T-cell (primary cell): ENCODE results near the gene TCF12. TPM values are rescaled to one million over a fixed set of nuclear protein-coding genes. Genes with fewer than 3 reads are reported as not detected.
A peak's percentile ranks its signal among the peaks of the same experiment; 100 is the strongest.

Source experiments
- ATAC-seq, 4 experiments: fragments of 200-7000 bp in 3 of 4; fragments of 150-1000 bp in 1 of 4; cut with Tn5 transposase; replicated peaks in 1 of 4; 1 replicate in 3 of 4; 2 replicates in 1 of 4; pipeline ENCODE4 v1.10.0; 2021; ENCODE audit warnings: moderate library complexity in 3 of 4, mild to moderate bottlenecking in 2 of 4, moderate number of reproducible peaks in 1 of 4
- CTCF ChIA-PET, 2 donors: fragments of 300-600 bp; sonication (Branson Sonifier 250); formaldehyde crosslinking; loops; one replicate each; lab custom pipeline; 2022; ENCODE audit warnings: antibody characterized with exemption in 2 of 2; lab: Charles Lee
- POLR2A ChIA-PET, 2 donors: fragments of 300-600 bp; sonication (Branson Sonifier 250); formaldehyde crosslinking; loops; one replicate each; lab custom pipeline; 2022; ENCODE audit warnings: antibody characterized with exemption in 2 of 2; lab: Charles Lee
- DNase-seq, 35 experiments: peaks; one replicate each; pipeline versions ENCODE4 v3.0.0 to v3.0.0-alpha.2; 2013 to 2023
- H3K27ac ChIP-seq: one replicate; pipeline ENCODE4 v1.5.1; 2013; ENCODE audit warnings: low read length
- H3K27me3 ChIP-seq, 2 experiments: replicated peaks in 1 of 2; 1 replicate in 1 of 2; 2 replicates in 1 of 2; pipeline versions ENCODE4 v1.6.1 to v1.7.0; 2013; ENCODE audit warnings: low read length in 1 of 2, mixed read lengths in 1 of 2; ENCODE audit not compliant: control insufficient read depth in 2 of 2, insufficient read depth in 2 of 2; ENCODE audit errors: extremely low read depth in 1 of 2
- H3K36me3 ChIP-seq, 2 donors: 1 replicate in 1 of 2; 2 replicates in 1 of 2; pipeline versions ENCODE4 v1.6.1 to v1.7.0; 2013; ENCODE audit warnings: low read length in 1 of 2; ENCODE audit not compliant: control insufficient read depth in 2 of 2, insufficient read depth in 1 of 2; ENCODE audit errors: extremely low read depth in 1 of 2
- H3K4me1 ChIP-seq, 2 experiments: 1 replicate in 1 of 2; 2 replicates in 1 of 2; pipeline versions ENCODE4 v1.6.1 to v1.7.0; 2013; ENCODE audit warnings: low read length in 2 of 2, mixed read lengths in 1 of 2; ENCODE audit not compliant: insufficient read depth in 2 of 2, control insufficient read depth in 1 of 2; ENCODE audit errors: extremely low read depth in 1 of 2
- H3K4me3 ChIP-seq, 2 donors: 1 replicate in 1 of 2; 2 replicates in 1 of 2; pipeline versions ENCODE4 v1.5.1 to v1.7.0; 2013; ENCODE audit warnings: mild to moderate bottlenecking in 2 of 2, low read length in 1 of 2, moderate library complexity in 1 of 2; ENCODE audit not compliant: control insufficient read depth in 1 of 2; ENCODE audit errors: extremely low read depth in 1 of 2
- H3K9me3 ChIP-seq: 2 replicates; pipeline ENCODE4 v1.7.0; 2013
- H3K27ac Mint-ChIP-seq, 2 donors: one replicate each; pipeline ENCODE4 v1.8.0; 2020 to 2021; ENCODE audit warnings: mild to moderate bottlenecking in 2 of 2, mixed read lengths in 2 of 2
- H3K27me3 Mint-ChIP-seq, 2 donors: one replicate each; pipeline ENCODE4 v1.8.0; 2021 to 2022; ENCODE audit warnings: mixed read lengths in 2 of 2
- H3K36me3 Mint-ChIP-seq: one replicate; pipeline ENCODE4 v1.8.0; 2021; ENCODE audit warnings: mixed read lengths
- H3K4me1 Mint-ChIP-seq, 3 donors: one replicate each; pipeline ENCODE4 v1.8.0; 2020 to 2022; ENCODE audit warnings: mixed read lengths in 3 of 3, mild to moderate bottlenecking in 1 of 3
- H3K4me3 Mint-ChIP-seq, 3 donors: one replicate each; pipeline ENCODE4 v1.8.0; 2020 to 2022; ENCODE audit warnings: mild to moderate bottlenecking in 3 of 3, mixed read lengths in 3 of 3, moderate library complexity in 3 of 3
- H3K9me3 Mint-ChIP-seq, 3 donors: one replicate each; pipeline ENCODE4 v1.8.0; 2020 to 2022; ENCODE audit warnings: mixed read lengths in 3 of 3
- WGBS: methylation state at CpG from one replicate; pipeline ENCODE4 v1.1.5; 2013; ENCODE audit warnings: missing lambda C conversion rate; ENCODE audit not compliant: insufficient coverage; 5-methylcytosine and 5-hydroxymethylcytosine counted together
- total RNA-seq, 35 experiments: library from RNA in 6 of 35; stranded (reverse) in 6 of 35; fragments of 120-200 nt in 1 of 35; gene quantifications; one replicate each; pipeline versions ENCODE4 v1.2.1 to v1.2.4 and lab custom pipeline; 2013 to 2026

TCF12 gene
- total RNA-seq, 5 donors from 2014 or later (not counting 1 experiment from before 2014, with no cell fraction given) = 68.0 to 94.3 (median 83.0) TPM

- peaks cover 0 to 5% of the 10 kb centered on the region in 2 experiments for H3K27me3 ChIP-seq
- Mint-ChIP-seq H3K4me1 (peaks cover 0 to 7% (median 0%) of the 10 kb centered on the region in 3 donors), H3K27ac (no peak overlapping the region), H3K9me3 (no peaks in the 10 kb centered on the region), H3K4me3 (no peak overlapping the region), H3K36me3 (no peaks in the 10 kb centered on the region), H3K27me3 (peaks cover 0 to 10% of the 10 kb centered on the region in 2 donors)
- no peaks in the 10 kb centered on the region for H3K9me3 ChIP-seq
- H3K36me3 ChIP-seq = no peaks in the 10 kb centered on the region
- 91% methylated on average over 1 of the region's 3 CpGs for WGBS
- no peak overlapping the region for H3K4me3 ChIP-seq
- no peaks in the 10 kb centered on the region for H3K4me1 ChIP-seq
- DNase-seq (no peak), ATAC-seq (no peak)
- POLR2A ChIA-PET = no interaction called here
- no peak overlapping the region for H3K27ac ChIP-seq
- CTCF ChIA-PET = no interaction called here
Observed at GRCh38 chr15:57321485-57321884, 403.0 kb downstream of the TCF12 start.

DNA sequence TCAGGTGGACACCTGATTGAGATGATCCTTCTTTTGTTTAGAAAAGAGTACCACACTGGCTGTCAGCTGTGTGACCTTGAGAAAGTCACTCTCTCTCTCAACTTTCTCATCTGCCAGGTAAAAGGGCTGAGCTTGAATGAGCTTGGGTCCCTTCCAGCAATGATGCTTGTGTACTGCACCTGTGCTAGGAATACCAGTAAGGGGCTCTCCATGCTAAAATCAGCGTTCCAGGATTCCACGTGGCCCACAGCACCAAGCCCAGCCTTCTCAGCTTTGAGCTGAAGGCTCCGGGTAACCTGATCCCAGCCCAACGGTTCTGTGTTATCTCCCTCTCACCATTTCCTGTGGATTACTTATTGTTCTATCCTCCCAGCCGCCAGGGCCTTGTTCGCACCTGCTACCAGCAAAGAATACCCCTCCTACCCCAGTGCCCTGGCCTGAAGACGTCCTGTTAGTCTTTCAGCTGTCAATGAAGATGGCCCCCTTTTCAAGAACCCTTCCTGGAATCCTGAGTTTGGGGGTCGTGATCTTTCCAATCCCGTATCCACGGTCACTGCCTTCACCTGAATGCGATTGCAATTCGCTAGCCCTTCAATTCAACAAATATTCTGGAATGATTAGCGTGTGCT, 403.6 kb downstream of the TCF12 start:
- H3K9me3 Mint-ChIP-seq = no peaks in the 10 kb centered on the region
- peaks cover 0 to 10% of the 10 kb centered on the region in 2 donors for H3K27me3 Mint-ChIP-seq
- ATAC-seq (no peak), DNase-seq (no peak)
- CTCF ChIA-PET = no interaction called here
- no peak overlapping the region for H3K4me3 Mint-ChIP-seq
- no peak overlapping the region for H3K27ac Mint-ChIP-seq
- no peak overlapping the region for H3K4me3 ChIP-seq
- no peaks in the 10 kb centered on the region for H3K4me1 ChIP-seq
- H3K27ac ChIP-seq = no peak overlapping the region
- no peaks in the 10 kb centered on the region for H3K36me3 ChIP-seq
- POLR2A ChIA-PET = no interaction called here
- 30% methylated on average over 6 of the region's 13 CpGs for WGBS
- H3K27me3 ChIP-seq = peaks cover 0 to 9% of the 10 kb centered on the region in 2 experiments
- H3K9me3 ChIP-seq = no peaks in the 10 kb centered on the region
- H3K4me1 Mint-ChIP-seq = peaks cover 0 to 7% (median 0%) of the 10 kb centered on the region in 3 donors
- no peaks in the 10 kb centered on the region for H3K36me3 Mint-ChIP-seq

GRCh38 chr15:57322602-57323250, 404.3 kb downstream of the TCF12 start:
- POLR2A ChIA-PET = no interaction called here
- CTCF ChIA-PET = interaction anchor here in 1 of 2 donors (0.6 kb wide), 1 partner anchor 12 kb away, joined by 3 read pairs; no protein-coding TSS in a partner anchor

DNA sequence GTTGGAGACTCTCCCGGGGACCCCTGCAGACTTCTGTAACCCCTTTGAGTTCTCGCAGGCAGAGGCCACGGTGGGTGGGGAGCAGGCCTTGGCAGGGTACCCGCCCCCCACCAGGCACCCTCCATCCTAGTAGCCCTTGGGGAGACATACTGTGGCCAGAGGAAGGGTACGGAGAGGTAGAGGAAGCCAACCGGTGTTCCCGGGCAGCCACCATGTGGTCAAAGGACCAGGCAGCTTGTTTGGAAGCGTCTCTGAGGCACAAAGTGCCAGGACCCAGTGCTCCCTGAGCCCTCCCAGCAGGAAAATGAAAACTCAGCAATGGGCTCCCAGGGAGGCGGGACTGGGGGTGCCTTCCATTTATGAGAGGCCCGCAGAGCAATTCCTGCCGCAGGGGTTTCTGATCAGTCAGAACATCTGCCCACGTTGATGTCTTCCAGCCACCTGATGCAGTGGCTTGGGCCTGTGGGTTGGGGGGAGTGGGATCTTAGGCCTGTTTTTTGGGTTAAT, 404.9 kb downstream of the TCF12 start:
- DNase-seq = no peak
- Histone ChIP-seq H3K4me3 (no peak overlapping the region), H3K27me3 (peaks cover 0 to 10% of the 10 kb centered on the region in 2 experiments), H3K4me1 (no peaks in the 10 kb centered on the region), H3K9me3 (no peaks in the 10 kb centered on the region), H3K27ac (no peak overlapping the region), H3K36me3 (no peaks in the 10 kb centered on the region)
- Mint-ChIP-seq H3K4me3 (no peak overlapping the region), H3K27ac (no peak overlapping the region), H3K9me3 (no peaks in the 10 kb centered on the region), H3K36me3 (no peaks in the 10 kb centered on the region), H3K4me1 (peaks cover 0 to 7% (median 0%) of the 10 kb centered on the region in 3 donors), H3K27me3 (peaks cover 0 to 10% of the 10 kb centered on the region in 2 donors)
- CTCF ChIA-PET = interaction anchor here in 1 of 2 donors (0.6 kb wide), 1 partner anchor 11 kb away, joined by 3 read pairs; no protein-coding TSS in a partner anchor
- no peak for ATAC-seq
- POLR2A ChIA-PET = no interaction called here
- 82% methylated on average over 5 of the region's 12 CpGs for WGBS

More at GRCh38 chr15:57322602-57323250, 404.3 kb downstream of the TCF12 start:
- Mint-ChIP-seq H3K4me1 (peaks cover 0 to 7% (median 0%) of the 10 kb centered on the region in 3 donors), H3K27me3 (peaks cover 0 to 10% of the 10 kb centered on the region in 2 donors), H3K27ac (peak overlapping the region in 1 of 2 donors; percentile 45), H3K36me3 (no peaks in the 10 kb centered on the region), H3K4me3 (no peak overlapping the region), H3K9me3 (no peaks in the 10 kb centered on the region)
- no peak overlapping the region for H3K27ac ChIP-seq
- ATAC-seq (no peak), DNase-seq (no peak)
- peaks cover 0 to 10% of the 10 kb centered on the region in 2 experiments for H3K27me3 ChIP-seq
- H3K9me3 ChIP-seq = no peaks in the 10 kb centered on the region
- H3K36me3 ChIP-seq = no peaks in the 10 kb centered on the region
- H3K4me3 ChIP-seq = no peak overlapping the region
- WGBS = 86% methylated on average over 9 of the region's 11 CpGs
- no peaks in the 10 kb centered on the region for H3K4me1 ChIP-seq

GRCh38 chr15:57323806-57324589, 405.6 kb downstream of the TCF12 start:
- ATAC-seq (peak; percentile 28 to 32 (median 30)), DNase-seq (peak in 4 of 35 experiments; percentile 5 to 20 (median 14))
- WGBS = 33% methylated on average over 2 of the region's 6 CpGs
- H3K4me1 ChIP-seq = no peaks in the 10 kb centered on the region
- peaks cover 0 to 12% of the 10 kb centered on the region in 2 donors for H3K27me3 Mint-ChIP-seq
- no peak overlapping the region for H3K27ac ChIP-seq
- no peaks in the 10 kb centered on the region for H3K9me3 Mint-ChIP-seq
- no peaks in the 10 kb centered on the region for H3K36me3 ChIP-seq
- CTCF ChIA-PET = no interaction called here
- no peaks in the 10 kb centered on the region for H3K9me3 ChIP-seq
- peaks cover 0 to 7% (median 0%) of the 10 kb centered on the region in 3 donors for H3K4me1 Mint-ChIP-seq
- H3K4me3 ChIP-seq = no peak overlapping the region
- H3K36me3 Mint-ChIP-seq = no peaks in the 10 kb centered on the region
- no peak overlapping the region for H3K27ac Mint-ChIP-seq
- POLR2A ChIA-PET = no interaction called here
- H3K4me3 Mint-ChIP-seq = no peak overlapping the region
- H3K27me3 ChIP-seq = peaks cover 0 to 10% of the 10 kb centered on the region in 2 experiments

DNA sequence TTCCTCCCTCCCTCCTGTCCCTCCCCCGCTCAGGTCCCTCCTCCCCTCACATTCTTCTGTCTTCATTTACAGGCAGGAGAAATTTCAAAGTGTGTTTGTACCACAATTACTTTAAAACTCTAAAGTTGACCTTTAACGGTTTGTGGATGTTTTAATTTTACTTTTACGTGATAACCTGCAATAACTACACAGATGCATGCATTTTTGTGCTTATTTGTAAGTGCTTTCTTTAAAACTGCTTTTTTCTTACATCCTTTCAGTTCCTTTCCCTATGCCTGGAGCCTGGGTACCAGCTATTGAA, 406.1 kb downstream of the TCF12 start:
- DNase-seq = no peak
- Histone ChIP-seq H3K27me3 (peaks cover 0 to 12% of the 10 kb centered on the region in 2 experiments), H3K27ac (no peak overlapping the region), H3K9me3 (no peaks in the 10 kb centered on the region), H3K4me3 (no peak overlapping the region), H3K4me1 (no peaks in the 10 kb centered on the region), H3K36me3 (no peaks in the 10 kb centered on the region)
- Mint-ChIP-seq H3K27ac (no peak overlapping the region), H3K4me1 (peaks cover 0 to 7% (median 0%) of the 10 kb centered on the region in 3 donors), H3K27me3 (peaks cover 0 to 16% of the 10 kb centered on the region in 2 donors), H3K9me3 (no peaks in the 10 kb centered on the region), H3K4me3 (no peak overlapping the region), H3K36me3 (no peaks in the 10 kb centered on the region)
- no peak for ATAC-seq
- ChIA-PET POLR2A (no interaction called here), CTCF (no interaction called here)
- WGBS = no CpG with 5 or more reads among the region's 3 CpGs
